ENCODE data around the gene MRPL28.
"Not testable (repeated sequence)": the region's sequence is repeated elsewhere in the genome, so short reads cannot be mapped to it uniquely, and the experiment has no call there.

Gene MRPL28

GRCh38 chr16:370443-370842 is at the start of gene MRPL28:
Gene MRPL28, minus strand, starts transcription at chr16:370538. Its CDS starts 320 bp downstream, at chr16:370218.
- peak; percentile 71 for FAIRE-seq

- FAIRE-seq, result not testable (repeated sequence)
These were observed 44.8 kb upstream of the MRPL28 start for GRCh38 chr16:415170-415498.

GRCh38 chr16:414395-415169 is 44.2 kb upstream of the MRPL28 start:
- FAIRE-seq, result no peak

- FAIRE-seq, result no peak
These were observed 41.4 kb upstream of the MRPL28 start for GRCh38 chr16:411576-412265.

GRCh38 chr16:410516-411178 is 40.3 kb upstream of the MRPL28 start:
- no peak for FAIRE-seq

GRCh38 chr16:407253-407652 is 36.9 kb upstream of the MRPL28 start:
- FAIRE-seq, result no peak

- FAIRE-seq, result no peak
These were observed 35.5 kb upstream of the MRPL28 start for GRCh38 chr16:405548-406506.

- FAIRE-seq, result no peak
These were observed 34.7 kb upstream of the MRPL28 start for GRCh38 chr16:404971-405486.

GRCh38 chr16:401468-402348 is 31.4 kb upstream of the MRPL28 start, which contains the start of gene DECR2:
Gene DECR2, plus strand, starts transcription at chr16:401885. Its CDS starts 79 bp downstream, at chr16:401964.
- no peak for FAIRE-seq

- no peak for FAIRE-seq
These were observed 29.8 kb upstream of the MRPL28 start for GRCh38 chr16:400061-400591.

- FAIRE-seq, result no peak
These were observed 29.1 kb upstream of the MRPL28 start for GRCh38 chr16:399340-400019.

- no peak for FAIRE-seq
These were observed 28.4 kb upstream of the MRPL28 start for GRCh38 chr16:398561-399339.

- no peak for FAIRE-seq
These were observed 27.5 kb upstream of the MRPL28 start for GRCh38 chr16:397736-398332.

GRCh38 chr16:397135-397661 is 26.9 kb upstream of the MRPL28 start, which contains the start of gene NME4:
Gene NME4, plus strand, starts transcription at chr16:397199. Its CDS starts 24 bp downstream, at chr16:397223.
- no peak for FAIRE-seq

GRCh38 chr16:396605-397004 is 26.3 kb upstream of the MRPL28 start:
- FAIRE-seq, result no peak

- no peak for FAIRE-seq
These were observed 25.9 kb upstream of the MRPL28 start for GRCh38 chr16:396199-396598.

- no peak for FAIRE-seq
These were observed 22.2 kb upstream of the MRPL28 start for GRCh38 chr16:392450-393030.

- no peak for FAIRE-seq
These were observed 21.6 kb upstream of the MRPL28 start for GRCh38 chr16:391885-392335.
